HEK293 (cell line): ENCODE data around the gene UNG.
A peak's percentile ranks its signal among the peaks of the same experiment; 100 is the strongest.

Experiments
- AEBP2 ChIP-seq: fragments of 450-650 bp; formaldehyde crosslinking; IDR thresholded peaks from 2 replicates; pipeline ENCODE4 v1.5.1; 2016; ENCODE audit warnings: missing biosample characterization, missing genetic modification characterization, borderline replicate concordance
- BCL11A ChIP-seq: fragments of 450-650 bp; formaldehyde crosslinking; IDR thresholded peaks from 2 replicates; pipeline ENCODE4 v1.5.1; 2016; ENCODE audit warnings: low read depth, missing biosample characterization, missing genetic modification characterization
- GFI1B ChIP-seq: fragments of 450-650 bp; formaldehyde crosslinking; IDR thresholded peaks from 2 replicates; pipeline ENCODE4 v1.5.1; 2016; ENCODE audit warnings: missing biosample characterization, missing genetic modification characterization
- HOXD13 ChIP-seq: sonication (generic); formaldehyde crosslinking; IDR thresholded peaks from 2 replicates; pipeline ENCODE4 v1.8.0; 2022; ENCODE audit warnings: missing genetic modification reagents, borderline replicate concordance
- MEIS1 ChIP-seq: sonication (generic); formaldehyde crosslinking; IDR thresholded peaks from 2 replicates; pipeline ENCODE4 v1.8.1; 2022; ENCODE audit warnings: missing genetic modification reagents, mild to moderate bottlenecking, borderline replicate concordance
- OSR2 ChIP-seq: fragments of 450-650 bp; formaldehyde crosslinking; IDR thresholded peaks from 2 replicates; pipeline ENCODE4 v1.5.1; 2016; ENCODE audit warnings: missing biosample characterization, missing genetic modification characterization
- RBAK ChIP-seq: fragments of 450-650 bp; formaldehyde crosslinking; IDR thresholded peaks from 2 replicates; pipeline ENCODE4 v1.5.1; 2016; ENCODE audit warnings: missing biosample characterization, missing genetic modification characterization
- TRIM28 ChIP-seq: IDR thresholded peaks from 2 replicates; pipeline ENCODE4 v1.6.1; 2011; ENCODE audit warnings: low read length, control low read depth, borderline replicate concordance
- ZNF19 ChIP-seq: fragments of 450-650 bp; formaldehyde crosslinking; IDR thresholded peaks from 2 replicates; pipeline ENCODE4; 2016; ENCODE audit warnings: missing biosample characterization, missing genetic modification characterization, low read depth
- ZNF214 ChIP-seq: fragments of 450-650 bp; formaldehyde crosslinking; IDR thresholded peaks from 2 replicates; pipeline ENCODE4 v1.5.1; 2017; ENCODE audit warnings: missing biosample characterization, mild to moderate bottlenecking, missing genetic modification characterization, borderline replicate concordance
- ZNF24 ChIP-seq: fragments of 450-650 bp; formaldehyde crosslinking; IDR thresholded peaks from 2 replicates; pipeline ENCODE4 v1.5.1; 2016; ENCODE audit warnings: missing biosample characterization, missing genetic modification characterization
- ZNF302 ChIP-seq: fragments of 450-650 bp; formaldehyde crosslinking; IDR thresholded peaks from 2 replicates; pipeline ENCODE4 v1.5.1; 2016; ENCODE audit warnings: missing biosample characterization, missing genetic modification characterization, low read depth
- ZNF362 ChIP-seq: fragments of 450-650 bp; formaldehyde crosslinking; IDR thresholded peaks from 2 replicates; pipeline ENCODE4 v1.5.1; 2016; ENCODE audit warnings: missing biosample characterization, missing genetic modification characterization
- ZNF366 ChIP-seq: fragments of 450-650 bp; formaldehyde crosslinking; conservative IDR thresholded peaks from 2 replicates; pipeline ENCODE4 v1.5.1; 2016; ENCODE audit warnings: missing biosample characterization, missing genetic modification characterization
- ZNF514 ChIP-seq: fragments of 450-650 bp; formaldehyde crosslinking; IDR thresholded peaks from 2 replicates; pipeline ENCODE4 v1.5.1; 2016; ENCODE audit warnings: missing biosample characterization, missing genetic modification characterization
- ZNF530 ChIP-seq: fragments of 450-650 bp; formaldehyde crosslinking; IDR thresholded peaks from 2 replicates; pipeline ENCODE4 v1.5.1; 2016; ENCODE audit warnings: low read depth, missing biosample characterization, missing genetic modification characterization
- ZNF558 ChIP-seq: fragments of 450-650 bp; formaldehyde crosslinking; IDR thresholded peaks from 2 replicates; pipeline ENCODE4 v1.5.1; 2016; ENCODE audit warnings: missing biosample characterization, missing genetic modification characterization
- ZNF571 ChIP-seq: fragments of 450-650 bp; formaldehyde crosslinking; IDR thresholded peaks from 2 replicates; pipeline ENCODE4 v1.5.0; 2017; ENCODE audit warnings: missing biosample characterization, missing genetic modification characterization
- ZNF658 ChIP-seq: fragments of 450-650 bp; formaldehyde crosslinking; IDR thresholded peaks from 2 replicates; pipeline ENCODE4; 2016; ENCODE audit warnings: missing biosample characterization, missing genetic modification characterization
- TF ChIP-seq, protein P1 (sequence below): fragments of 450-650 bp; formaldehyde crosslinking; IDR thresholded peaks from 2 replicates; pipeline ENCODE4 v1.5.1; 2016; ENCODE audit warnings: missing biosample characterization, missing genetic modification characterization, low read depth
- TF ChIP-seq, protein P2 (sequence below): fragments of 450-650 bp; formaldehyde crosslinking; optimal IDR thresholded peaks from 2 replicates; pipeline ENCODE3; 2016; ENCODE audit warnings: missing biosample characterization, mild to moderate bottlenecking, missing genetic modification characterization
- TF ChIP-seq, protein P3 (sequence below): fragments of 450-650 bp; formaldehyde crosslinking; IDR thresholded peaks from 2 replicates; pipeline ENCODE4 v1.5.0; 2017; ENCODE audit warnings: missing biosample characterization, missing genetic modification characterization, borderline replicate concordance
- TF ChIP-seq, protein P4 (sequence below): fragments of 450-650 bp; formaldehyde crosslinking; IDR thresholded peaks from 2 replicates; pipeline ENCODE4 v1.5.1; 2016; ENCODE audit warnings: missing biosample characterization, missing genetic modification characterization
- TF ChIP-seq, protein P5 (sequence below): fragments of 450-650 bp; formaldehyde crosslinking; IDR thresholded peaks from 2 replicates; pipeline ENCODE4 v1.5.1; 2016; ENCODE audit warnings: missing biosample characterization, missing genetic modification characterization

UNG gene

DNA sequence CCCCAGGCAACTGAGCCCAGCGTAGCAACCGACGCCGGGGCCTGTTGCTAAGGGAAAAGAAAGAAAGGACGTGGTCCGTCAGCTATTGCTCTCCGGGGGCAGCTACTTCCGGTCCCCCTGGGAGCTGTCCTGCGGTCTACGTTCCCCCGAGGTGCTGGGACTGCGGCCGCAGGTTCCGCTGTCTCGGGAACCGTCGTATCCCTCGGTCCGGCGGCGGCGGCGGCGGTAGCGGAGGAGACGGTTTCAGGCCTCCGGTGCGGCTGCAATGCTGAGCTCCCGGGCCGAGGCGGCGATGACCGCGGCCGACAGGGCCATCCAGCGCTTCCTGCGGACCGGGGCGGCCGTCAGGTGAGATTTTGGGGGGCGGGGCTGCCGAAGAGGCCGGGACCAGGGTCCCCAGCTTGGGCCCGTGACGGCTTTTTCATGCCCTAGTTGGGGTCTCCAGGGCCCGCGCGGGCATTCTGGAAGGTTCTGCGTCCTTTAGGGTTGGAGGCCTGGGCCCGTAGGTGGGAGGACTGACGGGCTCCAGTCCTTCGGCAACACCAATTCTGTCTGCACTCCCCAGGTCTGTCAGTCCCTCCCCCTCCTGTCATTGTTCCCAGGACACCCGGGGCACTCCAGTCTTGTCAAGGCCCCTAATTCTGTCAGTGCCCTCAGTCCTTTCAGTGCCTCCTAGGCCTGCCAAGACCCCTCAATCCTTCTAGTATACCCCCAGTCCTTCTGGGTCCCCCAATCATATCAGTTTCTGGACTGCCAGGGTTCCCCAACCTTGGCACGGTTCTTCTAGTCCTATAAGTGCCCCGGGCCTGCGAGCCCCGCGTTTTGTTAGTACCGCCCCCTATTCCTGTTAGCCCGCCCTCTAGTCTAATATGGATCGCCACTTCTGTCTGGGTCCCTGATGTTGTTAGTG lies 44.7 kb upstream of the UNG start, which contains the start of gene USP30 (continued):
- TF ChIP-seq ZNF302 (peak; percentile 69; the same call in 1 of the 2 replicates), BCL11A (tag by site-specific recombination) (no peak), HOXD13 (CRISPR knock-in tag) (no peak), GFI1B (0 out of 2 replicates have a peak, but pooled peaks have one; percentile 57), ZNF24 (tag by site-specific recombination) (peak; percentile 92), ZNF214 (tag by site-specific recombination) (no peak), MEIS1 (no peak), ZNF658 (tag by site-specific recombination) (no peak), ZNF571 (tag by site-specific recombination) (no peak), ZNF530 (tag by site-specific recombination) (no peak), RBAK (tag by site-specific recombination) (no peak), ZNF558 (tag by site-specific recombination) (peak; percentile 35; the same call in 1 of the 2 replicates), ZNF514 (tag by site-specific recombination) (no peak), AEBP2 (tag by site-specific recombination) (0 out of 2 replicates have a peak, but pooled peaks have one; percentile 60), TRIM28 (no peak), ZNF362 (peak; percentile 94), OSR2 (tag by site-specific recombination) (peak; percentile 32; the same call in 1 of the 2 replicates), ZNF366 (tag by site-specific recombination) (peak; percentile 55), ZNF19 (no peak)
- TF ChIP-seq, protein P1, sequence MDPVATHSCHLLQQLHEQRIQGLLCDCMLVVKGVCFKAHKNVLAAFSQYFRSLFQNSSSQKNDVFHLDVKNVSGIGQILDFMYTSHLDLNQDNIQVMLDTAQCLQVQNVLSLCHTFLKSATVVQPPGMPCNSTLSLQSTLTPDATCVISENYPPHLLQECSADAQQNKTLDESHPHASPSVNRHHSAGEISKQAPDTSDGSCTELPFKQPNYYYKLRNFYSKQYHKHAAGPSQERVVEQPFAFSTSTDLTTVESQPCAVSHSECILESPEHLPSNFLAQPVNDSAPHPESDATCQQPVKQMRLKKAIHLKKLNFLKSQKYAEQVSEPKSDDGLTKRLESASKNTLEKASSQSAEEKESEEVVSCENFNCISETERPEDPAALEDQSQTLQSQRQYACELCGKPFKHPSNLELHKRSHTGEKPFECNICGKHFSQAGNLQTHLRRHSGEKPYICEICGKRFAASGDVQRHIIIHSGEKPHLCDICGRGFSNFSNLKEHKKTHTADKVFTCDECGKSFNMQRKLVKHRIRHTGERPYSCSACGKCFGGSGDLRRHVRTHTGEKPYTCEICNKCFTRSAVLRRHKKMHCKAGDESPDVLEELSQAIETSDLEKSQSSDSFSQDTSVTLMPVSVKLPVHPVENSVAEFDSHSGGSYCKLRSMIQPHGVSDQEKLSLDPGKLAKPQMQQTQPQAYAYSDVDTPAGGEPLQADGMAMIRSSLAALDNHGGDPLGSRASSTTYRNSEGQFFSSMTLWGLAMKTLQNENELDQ (tag by site-specific recombination) = no peak
- TF ChIP-seq, protein P2, sequence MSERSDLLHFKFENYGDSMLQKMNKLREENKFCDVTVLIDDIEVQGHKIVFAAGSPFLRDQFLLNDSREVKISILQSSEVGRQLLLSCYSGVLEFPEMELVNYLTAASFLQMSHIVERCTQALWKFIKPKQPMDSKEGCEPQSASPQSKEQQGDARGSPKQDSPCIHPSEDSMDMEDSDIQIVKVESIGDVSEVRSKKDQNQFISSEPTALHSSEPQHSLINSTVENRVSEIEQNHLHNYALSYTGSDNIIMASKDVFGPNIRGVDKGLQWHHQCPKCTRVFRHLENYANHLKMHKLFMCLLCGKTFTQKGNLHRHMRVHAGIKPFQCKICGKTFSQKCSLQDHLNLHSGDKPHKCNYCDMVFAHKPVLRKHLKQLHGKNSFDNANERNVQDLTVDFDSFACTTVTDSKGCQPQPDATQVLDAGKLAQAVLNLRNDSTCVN = peak; percentile 35
- TF ChIP-seq, protein P3, sequence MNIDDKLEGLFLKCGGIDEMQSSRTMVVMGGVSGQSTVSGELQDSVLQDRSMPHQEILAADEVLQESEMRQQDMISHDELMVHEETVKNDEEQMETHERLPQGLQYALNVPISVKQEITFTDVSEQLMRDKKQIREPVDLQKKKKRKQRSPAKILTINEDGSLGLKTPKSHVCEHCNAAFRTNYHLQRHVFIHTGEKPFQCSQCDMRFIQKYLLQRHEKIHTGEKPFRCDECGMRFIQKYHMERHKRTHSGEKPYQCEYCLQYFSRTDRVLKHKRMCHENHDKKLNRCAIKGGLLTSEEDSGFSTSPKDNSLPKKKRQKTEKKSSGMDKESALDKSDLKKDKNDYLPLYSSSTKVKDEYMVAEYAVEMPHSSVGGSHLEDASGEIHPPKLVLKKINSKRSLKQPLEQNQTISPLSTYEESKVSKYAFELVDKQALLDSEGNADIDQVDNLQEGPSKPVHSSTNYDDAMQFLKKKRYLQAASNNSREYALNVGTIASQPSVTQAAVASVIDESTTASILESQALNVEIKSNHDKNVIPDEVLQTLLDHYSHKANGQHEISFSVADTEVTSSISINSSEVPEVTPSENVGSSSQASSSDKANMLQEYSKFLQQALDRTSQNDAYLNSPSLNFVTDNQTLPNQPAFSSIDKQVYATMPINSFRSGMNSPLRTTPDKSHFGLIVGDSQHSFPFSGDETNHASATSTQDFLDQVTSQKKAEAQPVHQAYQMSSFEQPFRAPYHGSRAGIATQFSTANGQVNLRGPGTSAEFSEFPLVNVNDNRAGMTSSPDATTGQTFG (tag by site-specific recombination) = peak; percentile 98
- TF ChIP-seq, protein P4, sequence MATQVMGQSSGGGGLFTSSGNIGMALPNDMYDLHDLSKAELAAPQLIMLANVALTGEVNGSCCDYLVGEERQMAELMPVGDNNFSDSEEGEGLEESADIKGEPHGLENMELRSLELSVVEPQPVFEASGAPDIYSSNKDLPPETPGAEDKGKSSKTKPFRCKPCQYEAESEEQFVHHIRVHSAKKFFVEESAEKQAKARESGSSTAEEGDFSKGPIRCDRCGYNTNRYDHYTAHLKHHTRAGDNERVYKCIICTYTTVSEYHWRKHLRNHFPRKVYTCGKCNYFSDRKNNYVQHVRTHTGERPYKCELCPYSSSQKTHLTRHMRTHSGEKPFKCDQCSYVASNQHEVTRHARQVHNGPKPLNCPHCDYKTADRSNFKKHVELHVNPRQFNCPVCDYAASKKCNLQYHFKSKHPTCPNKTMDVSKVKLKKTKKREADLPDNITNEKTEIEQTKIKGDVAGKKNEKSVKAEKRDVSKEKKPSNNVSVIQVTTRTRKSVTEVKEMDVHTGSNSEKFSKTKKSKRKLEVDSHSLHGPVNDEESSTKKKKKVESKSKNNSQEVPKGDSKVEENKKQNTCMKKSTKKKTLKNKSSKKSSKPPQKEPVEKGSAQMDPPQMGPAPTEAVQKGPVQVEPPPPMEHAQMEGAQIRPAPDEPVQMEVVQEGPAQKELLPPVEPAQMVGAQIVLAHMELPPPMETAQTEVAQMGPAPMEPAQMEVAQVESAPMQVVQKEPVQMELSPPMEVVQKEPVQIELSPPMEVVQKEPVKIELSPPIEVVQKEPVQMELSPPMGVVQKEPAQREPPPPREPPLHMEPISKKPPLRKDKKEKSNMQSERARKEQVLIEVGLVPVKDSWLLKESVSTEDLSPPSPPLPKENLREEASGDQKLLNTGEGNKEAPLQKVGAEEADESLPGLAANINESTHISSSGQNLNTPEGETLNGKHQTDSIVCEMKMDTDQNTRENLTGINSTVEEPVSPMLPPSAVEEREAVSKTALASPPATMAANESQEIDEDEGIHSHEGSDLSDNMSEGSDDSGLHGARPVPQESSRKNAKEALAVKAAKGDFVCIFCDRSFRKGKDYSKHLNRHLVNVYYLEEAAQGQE (tag by site-specific recombination) = peak; percentile 83
- TF ChIP-seq, protein P5, sequence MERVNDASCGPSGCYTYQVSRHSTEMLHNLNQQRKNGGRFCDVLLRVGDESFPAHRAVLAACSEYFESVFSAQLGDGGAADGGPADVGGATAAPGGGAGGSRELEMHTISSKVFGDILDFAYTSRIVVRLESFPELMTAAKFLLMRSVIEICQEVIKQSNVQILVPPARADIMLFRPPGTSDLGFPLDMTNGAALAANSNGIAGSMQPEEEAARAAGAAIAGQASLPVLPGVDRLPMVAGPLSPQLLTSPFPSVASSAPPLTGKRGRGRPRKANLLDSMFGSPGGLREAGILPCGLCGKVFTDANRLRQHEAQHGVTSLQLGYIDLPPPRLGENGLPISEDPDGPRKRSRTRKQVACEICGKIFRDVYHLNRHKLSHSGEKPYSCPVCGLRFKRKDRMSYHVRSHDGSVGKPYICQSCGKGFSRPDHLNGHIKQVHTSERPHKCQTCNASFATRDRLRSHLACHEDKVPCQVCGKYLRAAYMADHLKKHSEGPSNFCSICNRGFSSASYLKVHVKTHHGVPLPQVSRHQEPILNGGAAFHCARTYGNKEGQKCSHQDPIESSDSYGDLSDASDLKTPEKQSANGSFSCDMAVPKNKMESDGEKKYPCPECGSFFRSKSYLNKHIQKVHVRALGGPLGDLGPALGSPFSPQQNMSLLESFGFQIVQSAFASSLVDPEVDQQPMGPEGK (tag by site-specific recombination) = peak; percentile 77
